Activated T-cell treated with anti-CD3 and anti-CD28 coated beads, Interleukin-2, amount 50 U/mL, for 48 hours (primary cell): ENCODE data around the gene BRINP3.
"Not testable (repeated sequence)": the region's sequence is repeated elsewhere in the genome, so short reads cannot be mapped to it uniquely, and the experiment has no call there.

Experiments
- DNase-seq, 2 experiments: peaks; one replicate each; pipeline ENCODE4 v3.0.0-alpha.2; 2020

The BRINP3 gene

DNA sequence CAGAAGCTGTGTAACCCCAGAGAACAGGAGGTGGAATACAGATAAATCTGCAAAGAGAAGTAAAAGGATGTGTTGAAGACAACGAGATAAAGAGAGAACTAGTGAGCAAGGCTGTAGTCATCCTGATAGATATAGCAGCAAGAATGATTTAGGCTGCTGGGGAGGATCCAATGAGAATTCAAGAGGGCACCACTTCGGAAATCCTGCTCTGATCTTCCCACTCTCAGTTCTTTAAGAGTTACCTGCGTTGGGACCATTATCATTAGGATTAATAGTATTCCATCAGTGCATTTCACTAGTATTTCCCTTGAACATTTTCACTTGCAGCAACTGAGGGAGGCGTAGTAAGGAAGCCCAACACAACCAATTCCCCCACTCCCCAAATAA is at the start of gene BRINP3:
Gene BRINP3 (minus strand): TSS at position 103 of the 387 bp plus-strand sequence.
- no peak for DNase-seq

DNA sequence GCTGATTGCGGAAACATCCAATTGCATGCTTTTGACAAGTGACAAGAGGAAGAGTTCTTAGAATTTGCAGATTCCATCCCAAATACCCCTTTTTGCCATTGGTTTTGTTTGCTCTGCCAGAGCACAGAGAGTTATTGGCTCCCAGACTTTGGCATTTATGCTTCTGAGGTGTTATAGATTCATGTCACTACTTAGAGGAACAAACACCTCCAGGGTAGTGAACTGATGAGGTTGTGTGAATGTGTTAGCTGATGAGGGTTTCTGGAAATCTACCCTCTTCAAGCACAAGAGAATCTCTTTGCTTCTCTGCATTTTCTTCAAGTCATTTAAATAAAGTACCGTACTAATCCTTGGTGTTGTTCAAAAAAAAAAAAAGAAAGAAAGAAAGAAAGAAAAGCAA is 33.9 kb upstream of the BRINP3 start:
- DNase-seq: no peak

DNA sequence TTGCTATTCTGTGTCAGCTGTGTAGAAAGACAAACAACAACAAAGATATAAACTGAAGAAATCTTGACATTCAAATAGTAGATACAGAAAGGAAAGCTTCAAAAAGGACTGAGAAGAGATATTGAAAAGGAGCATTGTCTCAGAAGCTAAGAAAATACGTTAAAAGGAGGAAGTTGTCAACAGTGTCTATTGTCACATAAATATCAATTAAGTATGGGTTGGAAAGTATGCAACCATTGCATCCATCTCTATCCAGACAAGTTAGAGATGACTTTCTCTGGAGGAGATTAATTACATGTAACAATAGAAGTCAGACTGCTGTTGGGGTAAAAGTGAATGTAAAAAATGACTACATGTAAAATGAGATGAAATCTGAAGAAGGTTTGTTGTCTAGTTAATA is 29.7 kb upstream of the BRINP3 start:
- no peak for DNase-seq

DNA sequence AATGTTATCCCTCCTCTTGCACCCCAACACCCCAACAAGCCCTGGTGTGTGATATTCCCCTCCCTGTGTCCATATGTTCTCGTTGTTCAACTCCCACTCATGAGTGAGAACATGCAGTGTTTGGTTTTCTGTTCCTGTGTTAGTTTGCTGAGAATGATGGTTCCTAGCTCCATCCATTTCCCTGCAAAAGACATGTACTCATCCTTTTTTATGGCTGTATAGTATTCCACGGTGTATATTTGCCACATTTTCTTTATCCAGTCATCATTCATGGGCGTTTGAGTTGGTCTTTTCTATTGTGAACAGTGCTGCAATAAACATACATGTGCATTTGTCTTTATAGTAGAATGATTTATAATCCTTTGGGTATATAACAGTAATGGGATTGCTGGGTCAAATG is 26.9 kb upstream of the BRINP3 start:
- not testable (repeated sequence) for DNase-seq

GRCh38 chr1:190497565-190497964 is 19.9 kb upstream of the BRINP3 start:
- no peak for DNase-seq

DNA sequence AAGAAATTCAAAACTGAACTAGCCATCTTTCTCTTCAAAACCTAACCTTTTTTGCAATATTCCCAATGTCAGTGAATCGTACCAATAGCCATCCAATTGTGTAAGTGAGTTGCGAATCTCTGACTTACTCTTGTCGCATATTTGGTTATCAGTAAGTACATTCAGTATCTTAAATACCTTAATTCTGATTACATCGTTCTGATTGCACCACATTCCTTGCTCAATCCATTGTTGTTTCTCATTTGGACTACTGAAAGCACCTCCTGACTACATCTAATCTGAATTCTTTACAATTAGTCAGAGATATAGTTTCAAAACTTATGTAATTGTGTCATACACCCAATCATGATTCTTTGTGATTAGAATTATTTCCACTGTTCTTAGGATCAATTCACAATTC is 16.8 kb upstream of the BRINP3 start:
- no peak for DNase-seq

DNA sequence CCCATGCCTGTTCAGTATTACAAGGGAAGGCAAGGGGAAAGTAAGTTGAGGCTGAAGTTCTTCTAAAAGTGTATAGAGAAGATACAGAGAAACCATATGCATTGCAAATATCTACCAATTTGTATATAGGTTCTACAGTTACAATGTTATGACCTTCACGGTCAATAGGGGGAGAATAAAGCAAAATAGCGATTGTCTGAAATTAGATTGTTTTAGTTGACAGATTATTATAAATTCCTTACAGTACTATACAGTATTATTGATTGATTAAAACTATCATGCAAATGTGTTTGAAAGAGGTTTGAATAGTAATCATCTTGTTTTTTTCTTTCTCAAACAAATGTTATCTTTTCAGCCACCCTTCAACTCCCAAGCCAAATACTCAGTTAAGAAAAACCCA is 13.7 kb upstream of the BRINP3 start:
- no peak for DNase-seq

GRCh38 chr1:190484045-190484444 is 6.4 kb upstream of the BRINP3 start:
- DNase-seq: no peak

DNA sequence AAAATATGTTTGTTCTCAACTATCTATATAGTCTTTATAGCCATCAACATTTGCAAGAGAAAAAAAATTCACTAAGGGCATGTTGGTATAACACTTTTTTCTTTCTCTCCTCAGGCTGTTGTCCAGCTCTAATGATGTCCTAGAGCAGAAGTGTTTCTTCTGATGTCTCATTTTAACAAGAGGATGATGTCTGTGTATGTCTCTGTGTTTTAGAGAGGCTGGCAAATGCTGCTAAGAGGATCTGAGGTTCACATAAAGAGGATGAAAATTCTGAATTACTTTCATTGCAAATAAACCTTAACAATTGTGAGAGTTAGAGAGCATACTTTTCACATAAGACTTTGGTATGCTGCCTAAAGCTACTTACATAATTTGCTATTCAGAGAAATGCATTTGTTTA is 2.6 kb upstream of the BRINP3 start:
- no peak for DNase-seq

DNA sequence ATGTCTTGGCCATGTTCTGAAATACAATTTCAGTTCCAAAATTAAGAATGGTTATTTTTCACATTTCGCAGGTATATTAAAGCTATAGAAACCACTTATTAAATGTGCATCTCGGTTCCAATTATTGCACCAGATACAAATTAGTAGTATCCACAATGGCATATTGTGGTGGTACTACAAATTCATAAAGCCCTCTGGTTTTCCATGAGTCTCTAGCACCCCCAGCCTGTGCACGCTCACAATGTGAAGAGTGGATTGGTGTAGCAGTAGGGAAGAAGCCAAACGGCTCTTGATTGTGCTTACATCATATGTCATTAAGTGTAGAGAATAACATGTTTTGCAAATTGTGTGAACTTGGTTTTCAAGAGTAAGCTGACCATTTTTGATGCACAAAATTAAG is 1.9 kb upstream of the BRINP3 start:
- DNase-seq: no peak

GRCh38 chr1:190479050-190479397 is 1.4 kb upstream of the BRINP3 start:
- DNase-seq: no peak

GRCh38 chr1:190478149-190479049 is 735 bp upstream of the BRINP3 start:
- DNase-seq: no peak

DNA sequence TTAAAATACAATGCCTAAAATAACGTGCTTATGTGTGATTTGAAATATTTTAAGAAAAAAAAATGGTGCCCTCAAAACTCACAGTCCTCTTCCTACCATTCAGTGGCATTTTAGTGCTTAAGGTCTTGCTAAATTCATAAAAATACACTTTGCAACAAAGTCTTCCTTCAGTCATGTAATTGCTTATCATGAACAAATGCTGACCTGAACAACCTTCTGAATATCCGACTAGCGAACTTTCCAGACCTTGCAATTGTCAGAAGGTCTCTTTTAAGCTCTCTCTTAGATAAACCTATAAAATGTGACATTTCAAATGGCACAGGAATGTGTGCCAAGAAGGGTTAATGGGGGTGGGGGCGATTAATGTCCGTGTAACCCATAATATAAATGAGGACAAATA is 858 bp downstream of the BRINP3 start:
- no peak for DNase-seq

GRCh38 chr1:190476321-190476720 is 1.3 kb downstream of the BRINP3 start:
- no peak for DNase-seq

DNA sequence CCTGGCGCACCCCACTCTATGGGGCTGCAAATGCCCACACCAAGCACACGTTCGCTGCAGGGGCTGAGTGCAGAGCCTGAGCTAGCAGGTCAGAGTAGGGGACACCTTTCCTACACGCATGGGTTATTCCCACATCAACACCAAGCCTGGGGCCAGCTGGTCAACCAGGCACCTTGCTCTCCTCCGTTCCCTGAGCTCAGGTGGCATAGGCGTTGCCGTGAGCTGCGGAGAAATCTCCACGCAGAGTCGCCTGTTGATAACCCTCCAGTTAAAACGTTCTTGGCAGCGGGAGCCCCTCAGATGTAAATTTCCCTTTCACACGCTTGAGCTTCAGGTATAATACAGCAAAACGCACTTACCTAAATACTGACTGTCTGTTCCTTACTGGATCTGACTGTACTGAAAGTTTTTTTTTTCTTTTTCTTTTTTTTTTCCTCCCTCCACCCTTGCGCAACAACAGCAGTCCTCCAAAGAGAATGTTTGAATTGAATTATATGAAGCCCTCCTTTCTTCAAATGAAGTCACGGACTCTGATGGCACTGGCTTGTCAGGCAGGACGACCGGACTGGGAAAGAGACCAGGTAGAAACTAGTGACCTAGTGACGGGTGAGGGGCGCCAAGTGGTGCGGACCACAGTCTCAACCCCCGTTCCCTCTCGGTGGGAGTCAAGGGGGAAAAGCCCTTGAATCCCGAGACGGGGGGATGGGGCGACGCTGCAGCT is 2.1 kb downstream of the BRINP3 start:
- no peak for DNase-seq

DNA sequence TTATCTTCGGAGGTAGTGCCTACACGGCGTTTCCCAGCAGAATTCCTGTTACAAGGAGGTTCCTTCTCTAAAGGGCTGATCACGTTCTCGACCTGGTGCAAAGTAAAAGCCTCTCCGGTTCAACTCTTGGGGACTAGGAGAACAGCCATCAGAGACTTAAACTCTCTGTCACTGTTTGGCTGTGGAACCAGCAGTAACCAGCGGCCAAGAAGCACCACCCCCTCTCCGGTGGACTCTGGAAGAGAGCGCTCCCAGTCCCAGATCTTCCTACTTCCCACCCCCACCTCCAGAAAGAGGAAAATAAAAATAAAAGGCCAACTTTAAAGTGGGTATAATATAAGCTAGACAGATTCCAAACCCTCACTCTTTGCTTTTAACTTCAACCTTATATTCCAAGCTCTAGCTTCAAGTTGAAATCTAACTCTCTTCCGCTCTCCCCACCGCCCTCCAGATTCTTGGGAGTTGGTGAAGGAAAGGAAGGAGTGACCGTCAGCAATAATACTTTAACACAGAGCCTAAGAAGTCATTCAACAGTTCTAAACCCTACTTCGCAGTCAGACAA is 2.9 kb downstream of the BRINP3 start:
- no peak for DNase-seq

GRCh38 chr1:190474010-190474409 is 3.7 kb downstream of the BRINP3 start:
- DNase-seq: no peak

DNA sequence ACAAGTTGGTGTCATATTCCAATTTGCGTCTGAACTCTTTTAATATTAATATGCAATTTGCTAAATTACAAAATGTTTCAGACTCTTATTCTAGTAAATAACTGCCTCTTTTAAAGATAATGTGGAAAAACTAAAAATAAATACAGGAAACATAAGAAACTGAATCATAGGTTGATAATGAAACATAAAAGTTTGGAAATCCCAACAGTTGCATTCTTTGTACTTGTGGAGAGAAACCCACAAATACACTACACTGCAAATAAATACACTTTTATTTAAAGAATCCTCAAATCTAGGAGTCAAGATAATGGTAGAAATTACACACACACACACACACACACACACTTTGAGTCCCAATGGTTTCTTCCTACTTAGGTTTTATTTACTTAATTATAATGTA is 5.2 kb downstream of the BRINP3 start:
- no peak for DNase-seq

DNA sequence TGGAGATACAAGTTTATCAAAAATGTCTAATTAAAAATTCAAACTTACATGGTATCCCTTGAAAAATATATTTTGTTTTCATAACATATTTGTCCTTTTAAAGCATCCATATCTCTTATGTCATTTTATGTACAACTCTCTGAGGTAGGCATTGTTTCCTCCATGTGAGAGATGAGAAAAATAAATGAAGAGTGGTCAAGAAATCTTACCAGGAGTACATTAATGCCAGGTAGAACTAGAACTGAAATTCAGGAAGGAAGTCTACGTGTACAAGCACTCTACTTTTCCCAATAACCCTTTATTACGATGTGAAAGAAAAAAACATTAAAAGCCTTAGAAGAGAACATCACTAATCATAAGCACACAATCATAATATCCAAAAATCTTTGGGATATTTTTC is 5.6 kb downstream of the BRINP3 start:
- DNase-seq: no peak

GRCh38 chr1:190464690-190465089 is 13.0 kb downstream of the BRINP3 start:
- no peak for DNase-seq

DNA sequence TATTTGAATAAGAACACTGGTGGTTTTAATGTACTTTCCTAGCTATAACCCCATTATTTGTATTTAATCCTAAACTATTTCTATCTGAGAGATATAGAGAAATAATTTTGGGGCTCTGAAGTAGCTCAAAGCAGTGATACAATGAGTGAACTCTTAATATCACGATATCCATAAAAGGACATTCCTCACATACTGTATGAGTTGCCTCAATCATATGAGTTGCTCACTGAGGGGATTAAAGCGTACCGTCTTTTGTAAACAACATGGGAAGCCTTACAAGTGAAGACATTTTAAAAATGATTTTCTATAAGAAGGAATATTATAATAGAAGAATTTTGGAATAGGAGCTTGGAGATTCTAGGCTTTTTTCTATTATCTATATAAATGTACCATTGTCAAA is 21.5 kb downstream of the BRINP3 start:
- no peak for DNase-seq

DNA sequence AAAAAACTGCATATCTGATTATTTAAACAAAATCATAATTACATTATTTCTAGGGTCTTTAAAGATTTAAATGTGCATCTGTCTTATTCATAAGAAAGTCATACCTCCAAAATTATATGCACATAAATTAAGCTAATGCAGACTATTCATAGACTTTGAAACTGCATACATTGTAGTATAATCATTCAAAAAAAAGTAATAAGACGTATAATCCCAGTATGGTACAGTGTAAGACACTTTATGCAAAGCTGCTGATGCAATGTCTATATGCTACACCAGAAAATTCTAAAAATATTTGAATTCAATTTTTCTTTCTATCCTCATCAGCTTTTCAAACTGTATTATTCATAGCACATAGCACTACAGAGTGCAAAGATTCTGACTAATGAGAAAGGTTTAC is 22.0 kb downstream of the BRINP3 start:
- no peak for DNase-seq

GRCh38 chr1:190453550-190453949 is 24.1 kb downstream of the BRINP3 start:
- no peak for DNase-seq

GRCh38 chr1:190452272-190452848 is 25.3 kb downstream of the BRINP3 start:
- DNase-seq: no peak
